GM21360 (cell line): Measurements from ENCODE around the gene PRAMEF1.
"Not testable (repeated sequence)": the region's sequence is repeated elsewhere in the genome, so short reads cannot be mapped to it uniquely, and the experiment has no call there.

ENCODE experiments used
- ATAC-seq: cut with Tn5 transposase; IDR thresholded peaks from one replicate; pipeline ENCODE4 v1.9.1; 2021; ENCODE audit warnings: mild to moderate bottlenecking, moderate library complexity; ENCODE audit not compliant: unreplicated experiment

PRAMEF1 gene

GRCh38 chr1:12775443-12775842 is 15.8 kb upstream of the PRAMEF1 start:
- ATAC-seq = no peak

GRCh38 chr1:12776801-12777557 is 14.2 kb upstream of the PRAMEF1 start:
- no peak for ATAC-seq

DNA sequence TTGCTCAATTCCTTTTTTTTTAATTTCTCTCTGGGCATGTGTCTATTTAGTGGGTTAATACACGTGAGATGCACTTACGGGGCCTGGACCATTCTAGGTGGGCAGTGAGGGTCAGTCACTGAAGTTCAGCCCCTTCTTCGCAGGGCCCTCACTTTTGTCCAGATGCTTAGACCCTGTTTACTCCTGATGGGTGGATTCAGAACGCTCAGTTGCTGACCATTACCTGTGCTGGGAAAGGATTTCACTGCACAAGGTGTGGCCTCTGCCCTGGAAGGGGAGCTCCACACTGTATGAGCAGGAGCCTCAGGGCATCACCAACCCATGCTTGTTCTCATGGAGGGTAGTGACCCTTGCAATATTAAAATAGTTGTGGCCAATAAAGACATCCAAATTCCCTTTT is 13.1 kb upstream of the PRAMEF1 start:
- no peak for ATAC-seq

GRCh38 chr1:12778907-12779306 is 12.3 kb upstream of the PRAMEF1 start:
- no peak for ATAC-seq

- not testable (repeated sequence) for ATAC-seq
Measured at GRCh38 chr1:12781488-12781887, 9.7 kb upstream of the PRAMEF1 start.

- ATAC-seq = not testable (repeated sequence)
Measured at GRCh38 chr1:12783783-12784182, 7.4 kb upstream of the PRAMEF1 start.

GRCh38 chr1:12784729-12785128 is 6.5 kb upstream of the PRAMEF1 start:
- ATAC-seq = not testable (repeated sequence)

DNA sequence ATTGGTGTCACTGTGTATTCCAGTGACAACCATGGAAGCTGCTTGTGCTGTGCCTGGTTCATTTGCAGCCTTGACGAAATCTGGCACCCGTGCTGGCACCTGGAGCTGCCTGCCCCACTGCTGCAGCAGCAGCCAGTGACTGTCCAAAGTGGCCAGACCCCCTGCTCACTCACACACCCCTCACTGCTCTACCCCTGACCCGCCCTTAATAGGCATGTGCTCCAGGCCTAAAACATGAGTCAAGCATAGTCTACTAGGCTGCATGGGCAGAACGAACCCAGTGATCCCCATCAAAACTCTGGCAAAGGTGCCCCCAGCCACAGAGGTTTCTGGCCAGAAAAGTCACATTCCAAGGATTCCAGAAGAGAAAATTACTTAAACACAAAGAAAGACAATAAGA is 7.7 kb downstream of the PRAMEF1 start:
- no peak for ATAC-seq

GRCh38 chr1:12799730-12800129 is 8.5 kb downstream of the PRAMEF1 start:
- no peak for ATAC-seq

DNA sequence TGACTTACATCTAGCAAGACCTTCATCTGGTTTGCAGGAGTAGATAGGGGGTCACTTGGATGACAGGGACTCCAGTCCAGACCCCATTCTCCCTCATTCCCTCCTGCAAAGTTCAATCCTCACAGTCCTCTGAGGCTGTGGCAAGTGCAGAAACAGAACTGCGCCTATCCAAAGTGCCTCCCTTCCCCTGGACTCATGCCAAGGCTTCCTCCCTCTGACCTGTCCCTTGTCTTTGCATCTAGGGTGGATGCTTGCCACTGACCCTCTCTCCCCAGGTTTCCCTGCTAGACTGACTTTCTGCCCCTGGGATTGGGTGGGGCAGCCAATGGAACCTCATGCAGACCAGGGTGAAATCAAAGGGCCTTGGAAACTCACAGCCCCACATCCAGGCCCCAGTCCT is 18.7 kb downstream of the PRAMEF1 start:
- no peak for ATAC-seq

GRCh38 chr1:12810691-12811408 is 19.7 kb downstream of the PRAMEF1 start:
- ATAC-seq = no peak

DNA sequence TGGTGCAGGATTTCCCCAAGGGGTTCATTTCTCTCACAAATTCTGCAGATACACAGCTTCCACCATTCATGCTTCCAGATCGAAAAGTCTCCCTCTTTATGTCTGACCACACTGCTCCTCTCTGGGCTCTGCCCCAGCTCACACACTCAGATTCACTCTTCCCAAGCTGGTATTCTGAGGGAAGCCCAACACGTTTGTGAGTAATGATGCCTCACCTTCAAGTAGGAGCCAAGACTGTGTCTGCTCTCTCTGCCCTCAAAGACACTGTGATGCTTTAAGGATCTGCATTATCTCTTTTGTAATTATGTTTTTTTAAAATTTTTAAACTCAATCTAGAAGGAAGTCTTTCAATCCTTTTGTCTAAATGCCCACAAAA is 20.2 kb downstream of the PRAMEF1 start:
- no peak for ATAC-seq

GRCh38 chr1:12819061-12819460 is 27.9 kb downstream of the PRAMEF1 start:
- ATAC-seq = not testable (repeated sequence)

GRCh38 chr1:12831310-12831709 is 40.1 kb downstream of the PRAMEF1 start, which contains the start of gene PRAMEF11:
Gene PRAMEF11, minus strand, starts transcription at chr1:12831410. Its CDS starts 2,621 bp downstream, at chr1:12828789.
- ATAC-seq = not testable (repeated sequence)

GRCh38 chr1:12833251-12833650 is 42.1 kb downstream of the PRAMEF1 start:
- ATAC-seq = not testable (repeated sequence)
